Measurements from ENCODE around the gene PAPPA2.

The PAPPA2 gene

GRCh38 chr1:176775378-176775777 lies 312.4 kb downstream of the PAPPA2 start:
- H3K27ac Mint-ChIP-seq: no peak overlapping the region
- no peaks in the 10 kb centered on the region for H3K9me3 Mint-ChIP-seq
- H3K4me3 Mint-ChIP-seq: no peak overlapping the region
- H3K27me3 Mint-ChIP-seq: no peaks in the 10 kb centered on the region
- intact Hi-C loops (cut with micrococcal nuclease): no loop called here
- no peaks in the 10 kb centered on the region for H3K4me1 Mint-ChIP-seq (ENCODE audit: low read depth)
- H3K36me3 Mint-ChIP-seq (ENCODE audit: low read depth): no peaks in the 10 kb centered on the region

GRCh38 chr1:176775996-176776395 lies 313.0 kb downstream of the PAPPA2 start:
- H3K9me3 Mint-ChIP-seq: no peaks in the 10 kb centered on the region
- intact Hi-C loops (cut with micrococcal nuclease): no loop called here
- no peak overlapping the region for H3K27ac Mint-ChIP-seq
- H3K4me1 Mint-ChIP-seq (ENCODE audit: low read depth): no peaks in the 10 kb centered on the region
- H3K36me3 Mint-ChIP-seq (ENCODE audit: low read depth): no peaks in the 10 kb centered on the region
- no peak overlapping the region for H3K4me3 Mint-ChIP-seq
- H3K27me3 Mint-ChIP-seq: no peaks in the 10 kb centered on the region

- Mint-ChIP-seq H3K4me3 (no peak overlapping the region), H3K9me3 (no peaks in the 10 kb centered on the region), H3K27ac (no peak overlapping the region), H3K36me3 (ENCODE audit: low read depth) (no peaks in the 10 kb centered on the region), H3K4me1 (ENCODE audit: low read depth) (no peaks in the 10 kb centered on the region), H3K27me3 (no peaks in the 10 kb centered on the region)
- intact Hi-C loops (cut with micrococcal nuclease): no loop called here
These were observed 315.1 kb downstream of the PAPPA2 start for GRCh38 chr1:176778056-176778455.

- H3K4me1 Mint-ChIP-seq (ENCODE audit: low read depth): no peaks in the 10 kb centered on the region
- no peaks in the 10 kb centered on the region for H3K27me3 Mint-ChIP-seq
- H3K27ac Mint-ChIP-seq: no peak overlapping the region
- no peaks in the 10 kb centered on the region for H3K36me3 Mint-ChIP-seq (ENCODE audit: low read depth)
- intact Hi-C loops (cut with micrococcal nuclease): no loop called here
- no peaks in the 10 kb centered on the region for H3K9me3 Mint-ChIP-seq
- H3K4me3 Mint-ChIP-seq: no peak overlapping the region
These were observed 317.0 kb downstream of the PAPPA2 start for GRCh38 chr1:176779992-176780328.

- intact Hi-C loops (cut with micrococcal nuclease): no loop called here
- no peaks in the 10 kb centered on the region for H3K9me3 Mint-ChIP-seq
- H3K4me3 Mint-ChIP-seq: no peak overlapping the region
- no peaks in the 10 kb centered on the region for H3K27me3 Mint-ChIP-seq
- no peak overlapping the region for H3K27ac Mint-ChIP-seq
- no peaks in the 10 kb centered on the region for H3K4me1 Mint-ChIP-seq (ENCODE audit: low read depth)
- H3K36me3 Mint-ChIP-seq (ENCODE audit: low read depth): no peaks in the 10 kb centered on the region
These were observed 320.3 kb downstream of the PAPPA2 start for GRCh38 chr1:176783309-176783708.

GRCh38 chr1:176785056-176785455 lies 322.1 kb downstream of the PAPPA2 start:
- no peak overlapping the region for H3K4me3 Mint-ChIP-seq

GRCh38 chr1:176785791-176786190 lies 322.8 kb downstream of the PAPPA2 start:
- intact Hi-C loops (cut with micrococcal nuclease): no loop called here
- no peaks in the 10 kb centered on the region for H3K27me3 Mint-ChIP-seq
- H3K4me1 Mint-ChIP-seq (ENCODE audit: low read depth): no peaks in the 10 kb centered on the region
- H3K36me3 Mint-ChIP-seq (ENCODE audit: low read depth): no peaks in the 10 kb centered on the region
- no peak overlapping the region for H3K27ac Mint-ChIP-seq
- no peaks in the 10 kb centered on the region for H3K9me3 Mint-ChIP-seq
- no peak overlapping the region for H3K4me3 Mint-ChIP-seq

More at GRCh38 chr1:176785056-176785455, 322.1 kb downstream of the PAPPA2 start:
- intact Hi-C loops (cut with micrococcal nuclease): no loop called here
- H3K36me3 Mint-ChIP-seq (ENCODE audit: low read depth): no peaks in the 10 kb centered on the region
- no peaks in the 10 kb centered on the region for H3K9me3 Mint-ChIP-seq
- no peaks in the 10 kb centered on the region for H3K4me1 Mint-ChIP-seq (ENCODE audit: low read depth)
- H3K27me3 Mint-ChIP-seq: no peaks in the 10 kb centered on the region
- H3K27ac Mint-ChIP-seq: no peak overlapping the region

GRCh38 chr1:176786274-176786673 lies 323.3 kb downstream of the PAPPA2 start:
- H3K36me3 Mint-ChIP-seq (ENCODE audit: low read depth): no peaks in the 10 kb centered on the region
- H3K27ac Mint-ChIP-seq: no peak overlapping the region

GRCh38 chr1:176789571-176790090 lies 326.7 kb downstream of the PAPPA2 start:
- Mint-ChIP-seq H3K4me3 (no peak overlapping the region), H3K4me1 (ENCODE audit: low read depth) (no peaks in the 10 kb centered on the region), H3K27ac (no peak overlapping the region), H3K27me3 (no peaks in the 10 kb centered on the region), H3K9me3 (no peaks in the 10 kb centered on the region), H3K36me3 (ENCODE audit: low read depth) (no peaks in the 10 kb centered on the region)
- intact Hi-C loops (cut with micrococcal nuclease): no loop called here

More at GRCh38 chr1:176786274-176786673, 323.3 kb downstream of the PAPPA2 start:
- intact Hi-C loops (cut with micrococcal nuclease): no loop called here
- Mint-ChIP-seq H3K4me1 (ENCODE audit: low read depth) (no peaks in the 10 kb centered on the region), H3K9me3 (no peaks in the 10 kb centered on the region), H3K4me3 (no peak overlapping the region), H3K27me3 (no peaks in the 10 kb centered on the region)

GRCh38 chr1:176790786-176791185 lies 327.8 kb downstream of the PAPPA2 start:
- intact Hi-C loops (cut with micrococcal nuclease): no loop called here
- H3K9me3 Mint-ChIP-seq: no peaks in the 10 kb centered on the region
- H3K4me3 Mint-ChIP-seq: no peak overlapping the region
- H3K4me1 Mint-ChIP-seq (ENCODE audit: low read depth): no peaks in the 10 kb centered on the region
- H3K36me3 Mint-ChIP-seq (ENCODE audit: low read depth): no peaks in the 10 kb centered on the region
- H3K27me3 Mint-ChIP-seq: no peaks in the 10 kb centered on the region
- H3K27ac Mint-ChIP-seq: no peak overlapping the region

- Mint-ChIP-seq H3K4me1 (ENCODE audit: low read depth) (no peaks in the 10 kb centered on the region), H3K27me3 (no peaks in the 10 kb centered on the region), H3K4me3 (no peak overlapping the region), H3K36me3 (ENCODE audit: low read depth) (no peaks in the 10 kb centered on the region), H3K9me3 (peaks cover 8% of the 10 kb centered on the region), H3K27ac (no peak overlapping the region)
- intact Hi-C loops (cut with micrococcal nuclease): no loop called here
These were observed 328.9 kb downstream of the PAPPA2 start for GRCh38 chr1:176791906-176792305.

- Mint-ChIP-seq H3K4me1 (ENCODE audit: low read depth) (no peaks in the 10 kb centered on the region), H3K9me3 (peaks cover 9% of the 10 kb centered on the region), H3K36me3 (ENCODE audit: low read depth) (no peaks in the 10 kb centered on the region), H3K4me3 (no peak overlapping the region), H3K27ac (no peak overlapping the region), H3K27me3 (no peaks in the 10 kb centered on the region)
- intact Hi-C loops (cut with micrococcal nuclease): no loop called here
These were observed 332.0 kb downstream of the PAPPA2 start for GRCh38 chr1:176794897-176795508.

GRCh38 chr1:176795929-176796328 lies 333.0 kb downstream of the PAPPA2 start:
- Mint-ChIP-seq H3K27me3 (no peaks in the 10 kb centered on the region), H3K4me3 (no peak overlapping the region)

GRCh38 chr1:176796583-176796982 lies 333.6 kb downstream of the PAPPA2 start:
- Mint-ChIP-seq H3K4me3 (no peak overlapping the region), H3K4me1 (ENCODE audit: low read depth) (no peaks in the 10 kb centered on the region), H3K27ac (no peak overlapping the region), H3K9me3 (peaks cover 9% of the 10 kb centered on the region), H3K36me3 (ENCODE audit: low read depth) (no peaks in the 10 kb centered on the region), H3K27me3 (no peaks in the 10 kb centered on the region)
- intact Hi-C loops (cut with micrococcal nuclease): no loop called here

More at GRCh38 chr1:176795929-176796328, 333.0 kb downstream of the PAPPA2 start:
- Mint-ChIP-seq H3K9me3 (peaks cover 9% of the 10 kb centered on the region), H3K27ac (no peak overlapping the region), H3K4me1 (ENCODE audit: low read depth) (no peaks in the 10 kb centered on the region), H3K36me3 (ENCODE audit: low read depth) (no peaks in the 10 kb centered on the region)
- intact Hi-C loops (cut with micrococcal nuclease): no loop called here

GRCh38 chr1:176799327-176799726 lies 336.4 kb downstream of the PAPPA2 start:
- Mint-ChIP-seq H3K4me3 (no peak overlapping the region), H3K27ac (no peak overlapping the region), H3K36me3 (ENCODE audit: low read depth) (no peaks in the 10 kb centered on the region), H3K27me3 (no peaks in the 10 kb centered on the region), H3K4me1 (ENCODE audit: low read depth) (no peaks in the 10 kb centered on the region), H3K9me3 (peaks cover 9% of the 10 kb centered on the region)
- intact Hi-C loops (cut with micrococcal nuclease): no loop called here

Data from dendritic cell treated with granulocyte-macrophage colony-stimulating factor and Interleukin-4, amounts not matched to agents 40 ng/mL and 50 ng/mL, for 4 days (primary cell).